RWPE2 (cell line): Measurements from ENCODE around the gene EN2.

Source experiments
- ATAC-seq: fragments of 200-7000 bp; cut with Tn5 transposase; 3 replicates; pipeline ENCODE4 v1.9.1; 2021; ENCODE audit warnings: low read depth
- DNase-seq: peaks from one replicate; pipeline ENCODE4 v3.0.0-alpha.2; 2020; ENCODE audit warnings: low spot score
- H3K27ac ChIP-seq: fragments of 450-650 bp; 2 replicates; pipeline ENCODE4 v1.5.1; 2017; ENCODE audit warnings: mild to moderate bottlenecking; ENCODE audit not compliant: poor library complexity, severe bottlenecking
- H3K27me3 ChIP-seq: fragments of 250-450 bp; sonication (Bioruptor Pico); 2 replicates; pipeline ENCODE4 v1.5.1; 2021; ENCODE audit warnings: mild to moderate bottlenecking, moderate library complexity; ENCODE audit not compliant: insufficient read depth, poor library complexity, severe bottlenecking
- H3K36me3 ChIP-seq: fragments of 250-450 bp; sonication (Bioruptor Pico); 2 replicates; pipeline ENCODE4 v1.5.1; 2020; ENCODE audit warnings: low read depth, mild to moderate bottlenecking, moderate library complexity
- H3K4me1 ChIP-seq: fragments of 250-450 bp; sonication (Bioruptor Pico); 2 replicates; pipeline ENCODE4 v1.5.1; 2021; ENCODE audit warnings: mild to moderate bottlenecking, moderate library complexity; ENCODE audit not compliant: insufficient read depth, poor library complexity, severe bottlenecking
- H3K4me3 ChIP-seq: fragments of 250-450 bp; sonication (Bioruptor Pico); 2 replicates; pipeline ENCODE4 v1.5.1; 2021; ENCODE audit warnings: mild to moderate bottlenecking, moderate library complexity; ENCODE audit not compliant: severe bottlenecking
- H3K9me3 ChIP-seq: fragments of 250-450 bp; sonication (Bioruptor Pico); 2 replicates; pipeline ENCODE4 v1.5.1; 2021; ENCODE audit warnings: mild to moderate bottlenecking, moderate library complexity; ENCODE audit not compliant: severe bottlenecking
- CTCF ChIP-seq: fragments of 450-650 bp; IDR thresholded peaks from one replicate; pipeline ENCODE4 v1.5.1; 2017; ENCODE audit warnings: mild to moderate bottlenecking, moderate library complexity; ENCODE audit not compliant: poor library complexity, severe bottlenecking

The EN2 gene

GRCh38 chr7:155484483-155485399, 26.8 kb downstream of the EN2 start:
- no peak for TF ChIP-seq CTCF
- peaks cover 22% of the 10 kb centered on the region for H3K27me3 ChIP-seq
- ATAC-seq = no peak
- H3K9me3 ChIP-seq = no peaks in the 10 kb centered on the region
- H3K4me1 ChIP-seq = no peaks in the 10 kb centered on the region
- H3K4me3 ChIP-seq = no peak overlapping the region
- H3K27ac ChIP-seq = no peak overlapping the region
- no peak for DNase-seq
- H3K36me3 ChIP-seq = no peaks in the 10 kb centered on the region

- ATAC-seq (no peak), DNase-seq (no peak)
- H3K4me1 ChIP-seq = no peaks in the 10 kb centered on the region
- H3K36me3 ChIP-seq = no peaks in the 10 kb centered on the region
- no peak overlapping the region for H3K4me3 ChIP-seq
- TF ChIP-seq CTCF = no peak
- H3K9me3 ChIP-seq = no peaks in the 10 kb centered on the region
- peaks cover 32% of the 10 kb centered on the region for H3K27me3 ChIP-seq
- no peak overlapping the region for H3K27ac ChIP-seq
Measured at GRCh38 chr7:155486783-155487508, 29.0 kb downstream of the EN2 start.

- ATAC-seq (no peak), DNase-seq (no peak)
- Histone ChIP-seq H3K36me3 (no peaks in the 10 kb centered on the region), H3K9me3 (no peaks in the 10 kb centered on the region), H3K4me1 (no peaks in the 10 kb centered on the region), H3K27me3 (peaks cover 40% of the 10 kb centered on the region), H3K27ac (no peak overlapping the region), H3K4me3 (no peak overlapping the region)
- no peak for TF ChIP-seq CTCF
Measured at GRCh38 chr7:155487509-155488482, 29.9 kb downstream of the EN2 start.

DNA sequence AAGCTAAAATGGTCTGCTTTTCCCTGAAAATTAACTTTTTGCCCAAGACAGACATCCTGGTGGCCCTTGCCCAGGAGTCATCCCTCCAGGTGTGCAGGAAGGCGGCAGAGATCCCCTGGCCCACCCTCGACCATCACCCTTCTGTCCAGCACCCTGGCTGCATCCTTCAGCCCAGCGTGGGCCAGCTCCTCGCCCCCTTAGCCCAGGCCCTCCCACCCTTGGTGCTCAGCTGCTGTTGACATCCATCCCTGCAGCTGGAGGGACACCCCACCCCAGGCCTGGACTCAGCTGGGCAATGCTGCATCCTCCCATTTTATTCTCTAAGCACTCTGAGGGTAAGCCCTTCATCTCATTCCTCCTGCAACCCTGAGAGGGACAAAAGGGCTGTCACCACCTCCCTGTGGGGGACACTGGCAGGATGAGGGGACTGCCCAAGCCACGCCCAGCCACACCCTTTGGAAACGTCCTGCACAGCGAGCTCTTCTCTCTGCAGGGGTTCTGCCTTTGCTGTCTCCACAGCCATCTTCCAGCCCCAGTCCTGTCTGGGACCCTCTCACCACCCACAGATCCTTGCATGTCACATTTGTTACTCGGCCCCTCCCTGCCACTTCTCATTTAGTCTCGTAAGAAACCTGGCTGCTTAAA, 30.7 kb downstream of the EN2 start:
- no peak for TF ChIP-seq CTCF
- Histone ChIP-seq H3K4me1 (no peaks in the 10 kb centered on the region), H3K36me3 (no peaks in the 10 kb centered on the region), H3K9me3 (no peaks in the 10 kb centered on the region), H3K27ac (no peak overlapping the region), H3K4me3 (no peak overlapping the region), H3K27me3 (peaks cover 35% of the 10 kb centered on the region)
- DNase-seq = no peak
- no peak for ATAC-seq
